ACHN (cell line): ENCODE data around the gene ZNF518B.

ENCODE experiments used
- DNase-seq: peaks from one replicate; pipeline ENCODE4 v3.0.0-alpha.2; 2015
- in situ Hi-C: cut with HindIII; loops from 2 replicates; pipeline ENCODE4 v1.10.0; 2017; ENCODE audit warnings: low sequenced_read_pairs, low pct_ligation_motif_present, low pct_unique_long_range_greater_than_20kb

The ZNF518B gene, protein sequence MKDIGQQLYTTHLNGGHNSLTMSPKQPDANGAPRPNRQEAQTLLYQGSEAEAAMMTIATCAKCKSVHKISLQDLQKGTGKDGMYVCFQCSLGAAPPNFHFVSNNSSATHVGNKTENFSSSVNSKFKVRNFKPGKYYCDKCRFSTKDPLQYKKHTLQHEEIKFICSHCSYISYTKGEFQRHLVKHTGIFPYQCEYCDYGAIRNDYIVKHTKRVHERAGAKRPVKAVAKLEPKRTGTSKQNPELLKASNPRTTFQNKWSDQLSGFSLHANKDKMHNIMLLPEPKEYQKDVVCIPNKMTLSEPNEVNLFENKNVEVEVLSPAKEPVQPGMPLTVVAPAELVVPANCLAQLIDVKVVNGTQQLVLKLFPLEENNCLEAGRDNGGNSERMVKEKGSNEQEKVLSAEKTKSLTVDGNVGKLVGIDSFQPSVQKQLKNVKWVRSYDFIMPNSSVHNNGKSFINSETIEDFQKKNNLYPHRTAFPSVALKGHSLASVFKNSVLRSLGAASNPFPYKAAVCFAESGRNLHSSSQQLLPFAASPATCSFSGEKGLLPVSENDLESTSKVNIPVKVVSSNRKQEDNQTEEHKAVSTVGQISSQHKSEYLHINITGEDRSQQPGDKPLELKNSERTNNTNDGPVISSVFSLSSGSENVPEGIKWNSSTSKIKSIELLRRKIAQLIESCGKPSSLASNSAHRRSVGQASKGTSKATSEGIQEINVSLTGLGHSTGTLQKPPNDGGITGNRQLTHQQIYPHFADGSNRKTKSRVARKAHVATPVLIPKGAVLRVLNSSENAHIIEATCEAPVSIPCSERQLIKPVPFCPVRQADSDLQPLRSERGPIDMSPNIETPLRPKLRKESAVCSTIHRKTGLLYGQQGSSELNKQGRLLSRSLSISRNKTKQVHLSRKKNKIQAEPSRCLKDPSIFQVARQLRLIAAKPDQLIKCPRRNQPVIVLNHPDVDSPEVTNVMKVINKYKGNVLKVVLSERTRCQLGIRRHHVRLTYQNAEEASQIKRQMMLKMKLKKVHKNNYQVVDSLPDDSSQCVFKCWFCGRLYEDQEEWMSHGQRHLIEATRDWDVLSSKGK

DNA sequence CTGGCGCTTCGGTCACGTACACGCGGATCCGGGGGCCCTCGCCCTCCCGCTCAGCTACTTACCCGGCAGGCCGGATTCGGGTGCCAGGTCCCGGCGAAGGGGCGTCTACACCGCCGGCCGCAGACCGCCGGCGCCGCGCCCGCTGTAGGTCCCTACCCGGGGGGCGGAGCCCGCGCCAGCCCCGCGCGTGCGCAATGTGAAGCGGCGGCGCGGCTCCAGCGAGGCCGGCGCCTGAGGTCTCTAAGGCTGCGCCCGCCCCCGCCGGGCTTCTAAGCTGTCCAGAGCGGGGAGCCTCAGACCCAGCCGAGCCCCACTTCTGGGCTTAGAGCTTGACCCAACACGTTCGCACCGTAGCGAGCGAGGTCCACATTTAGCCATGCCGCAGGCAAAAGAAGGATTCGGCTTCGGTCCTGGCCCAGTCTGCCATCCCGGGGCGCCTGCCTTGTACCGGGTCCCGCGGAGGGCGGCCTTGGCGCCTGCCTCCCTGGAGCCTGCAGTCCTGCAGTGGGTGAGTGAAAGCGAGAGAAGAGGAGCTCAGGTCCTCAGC is at the start of gene ZNF518B:
Gene ZNF518B, minus strand, starts transcription at position 172 of the 547 bp plus-strand sequence. CDS start 11,098 bp downstream, outside the sequence.
- no peak for DNase-seq
- in situ Hi-C loops, result no loop called here

- DNase-seq, result no peak
- in situ Hi-C loops, result no loop called here
Measured at GRCh38 chr4:10506077-10506476, 48.9 kb upstream of the ZNF518B start.

- DNase-seq, result no peak
- in situ Hi-C loops, result no loop called here
Measured at GRCh38 chr4:10504570-10505179, 47.4 kb upstream of the ZNF518B start.

DNA sequence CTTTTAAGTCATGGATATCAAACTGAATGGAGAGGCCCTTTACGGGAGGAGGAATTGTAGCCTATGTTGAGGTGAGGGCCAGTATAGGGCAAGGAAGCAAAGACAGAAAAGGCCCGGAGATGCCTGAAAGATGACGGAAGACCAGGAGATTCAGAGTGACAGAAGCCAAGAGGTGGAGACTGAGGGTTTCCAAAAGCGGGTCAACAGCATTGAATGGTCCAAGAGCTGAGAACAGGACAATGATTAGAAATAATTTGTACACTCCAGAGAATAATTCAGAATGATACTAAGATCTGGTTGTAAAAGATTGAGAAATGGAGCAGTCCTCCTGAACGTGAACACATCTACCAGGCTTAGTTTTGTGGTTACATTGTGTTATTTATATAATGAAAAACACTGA is 45.5 kb upstream of the ZNF518B start:
- in situ Hi-C loops, result no loop called here

GRCh38 chr4:10500776-10501175 is 43.5 kb upstream of the ZNF518B start:
- DNase-seq, result no peak
- in situ Hi-C loops, result no loop called here

More for the DNA sequence above, 45.5 kb upstream of the ZNF518B start:
- no peak for DNase-seq

- in situ Hi-C loops, result no loop called here
- DNase-seq, result no peak
Measured at GRCh38 chr4:10496200-10496599, 39.0 kb upstream of the ZNF518B start.

DNA sequence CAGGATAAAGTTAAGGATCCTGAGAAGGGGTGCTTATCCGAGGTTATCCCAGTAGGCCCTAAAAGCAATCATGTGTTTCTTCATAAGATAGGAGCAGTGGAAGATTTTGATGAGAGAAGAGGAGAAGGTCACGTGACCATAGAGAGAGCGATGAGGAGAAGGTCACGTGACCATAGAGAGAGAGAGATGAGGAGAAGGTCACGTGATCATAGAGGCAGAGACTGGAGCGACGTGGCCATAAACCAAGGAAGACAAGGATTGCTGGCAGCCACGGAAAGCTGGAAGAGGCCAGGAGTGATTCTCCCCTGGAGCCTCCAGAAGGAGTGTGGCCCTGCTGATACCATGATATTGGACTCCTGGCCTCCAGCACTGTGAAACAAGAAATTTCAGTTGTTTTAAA is 38.4 kb upstream of the ZNF518B start:
- no peak for DNase-seq
- in situ Hi-C loops, result no loop called here

DNA sequence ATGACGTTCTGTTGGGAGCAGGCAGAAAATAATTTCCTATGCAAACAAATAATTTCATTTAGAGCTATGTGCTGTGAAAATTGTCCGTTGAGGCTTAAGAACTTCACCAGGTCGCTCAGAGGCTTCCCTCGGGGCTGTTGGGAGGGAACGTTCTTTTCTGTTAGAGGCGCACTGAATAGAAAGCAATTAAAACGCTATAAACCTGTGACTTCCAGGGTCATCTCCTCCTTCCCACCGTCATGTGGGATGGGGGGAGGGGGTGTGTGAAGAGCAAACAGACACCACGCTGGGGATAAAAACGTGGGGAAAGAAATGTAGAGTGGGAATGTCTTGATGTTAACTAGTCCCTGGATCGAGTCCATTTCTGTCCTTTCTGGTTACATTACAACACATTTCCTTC is 35.2 kb upstream of the ZNF518B start:
- in situ Hi-C loops, result no loop called here
- DNase-seq, result no peak

- DNase-seq, result no peak
- in situ Hi-C loops, result no loop called here
Measured at GRCh38 chr4:10491401-10491800, 34.2 kb upstream of the ZNF518B start.

- no peak for DNase-seq
- in situ Hi-C loops, result no loop called here
Measured at GRCh38 chr4:10490996-10491395, 33.8 kb upstream of the ZNF518B start.

DNA sequence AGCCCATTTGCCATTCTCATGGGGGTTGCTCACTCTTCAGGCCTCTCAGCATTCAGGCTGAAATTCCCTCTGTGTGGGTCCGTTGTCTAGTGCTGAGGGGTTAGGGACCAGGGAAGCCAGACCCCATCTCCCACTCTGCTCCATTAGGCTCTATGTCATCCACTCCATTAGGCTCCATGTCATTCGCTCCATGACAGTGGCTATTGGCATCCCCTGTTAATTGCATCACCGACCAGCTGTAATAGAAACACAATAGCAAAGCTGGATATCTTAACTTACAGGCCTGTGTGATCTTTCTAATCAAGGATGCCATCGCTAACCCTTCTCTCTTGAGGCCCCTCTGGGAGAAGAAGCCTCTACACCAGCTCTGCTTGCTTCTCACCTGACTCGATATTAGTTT is 25.7 kb upstream of the ZNF518B start:
- no peak for DNase-seq
- in situ Hi-C loops, result no loop called here

- no peak for DNase-seq
- in situ Hi-C loops, result no loop called here
Measured at GRCh38 chr4:10480616-10481015, 23.4 kb upstream of the ZNF518B start.

GRCh38 chr4:10478621-10479020 is 21.4 kb upstream of the ZNF518B start:
- in situ Hi-C loops, result no loop called here
- DNase-seq, result no peak

DNA sequence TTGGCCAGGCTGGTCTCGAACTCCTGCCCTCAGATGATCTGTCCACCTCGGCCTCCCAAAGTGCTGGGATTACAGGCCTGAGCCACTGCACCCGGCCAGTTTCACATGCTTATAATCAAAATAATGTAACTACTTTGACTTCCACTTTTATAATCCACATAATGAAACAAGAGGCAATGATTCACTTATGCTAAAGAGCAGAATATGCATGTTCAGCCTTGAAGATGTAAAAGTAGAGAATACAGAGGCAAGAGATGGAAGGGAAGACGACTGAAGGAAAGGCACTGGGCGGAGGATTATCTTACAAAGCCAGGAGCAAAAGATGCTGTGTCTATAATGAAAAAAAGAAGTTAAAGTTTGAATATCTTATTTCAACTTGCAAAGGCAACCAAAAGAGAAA is 13.3 kb upstream of the ZNF518B start:
- in situ Hi-C loops, result no loop called here
- DNase-seq, result no peak

DNA sequence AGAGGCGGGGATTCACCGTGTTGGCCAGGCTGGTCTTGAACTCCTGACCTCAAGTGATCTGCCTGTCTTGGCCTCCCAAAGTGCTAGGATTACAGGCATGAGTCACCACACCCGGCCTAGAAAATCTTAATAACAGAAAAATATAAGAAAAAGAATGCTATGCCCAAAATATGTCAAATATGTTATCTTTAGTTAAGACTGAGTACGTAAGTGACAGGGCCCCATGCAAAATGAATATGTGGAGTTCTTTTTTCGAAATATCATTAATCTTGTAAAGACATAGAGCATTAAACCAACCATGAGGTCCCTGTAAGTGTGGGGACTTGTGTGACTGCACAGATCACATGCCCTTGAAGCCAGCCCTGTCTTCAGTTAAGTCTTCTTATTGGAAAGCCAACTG is 8.9 kb upstream of the ZNF518B start:
- in situ Hi-C loops, result no loop called here
- DNase-seq, result no peak

GRCh38 chr4:10462876-10463275 is 5.7 kb upstream of the ZNF518B start:
- in situ Hi-C loops, result no loop called here
- DNase-seq, result no peak

- in situ Hi-C loops, result no loop called here
- no peak for DNase-seq
Measured at GRCh38 chr4:10461850-10462400, 4.7 kb upstream of the ZNF518B start.

DNA sequence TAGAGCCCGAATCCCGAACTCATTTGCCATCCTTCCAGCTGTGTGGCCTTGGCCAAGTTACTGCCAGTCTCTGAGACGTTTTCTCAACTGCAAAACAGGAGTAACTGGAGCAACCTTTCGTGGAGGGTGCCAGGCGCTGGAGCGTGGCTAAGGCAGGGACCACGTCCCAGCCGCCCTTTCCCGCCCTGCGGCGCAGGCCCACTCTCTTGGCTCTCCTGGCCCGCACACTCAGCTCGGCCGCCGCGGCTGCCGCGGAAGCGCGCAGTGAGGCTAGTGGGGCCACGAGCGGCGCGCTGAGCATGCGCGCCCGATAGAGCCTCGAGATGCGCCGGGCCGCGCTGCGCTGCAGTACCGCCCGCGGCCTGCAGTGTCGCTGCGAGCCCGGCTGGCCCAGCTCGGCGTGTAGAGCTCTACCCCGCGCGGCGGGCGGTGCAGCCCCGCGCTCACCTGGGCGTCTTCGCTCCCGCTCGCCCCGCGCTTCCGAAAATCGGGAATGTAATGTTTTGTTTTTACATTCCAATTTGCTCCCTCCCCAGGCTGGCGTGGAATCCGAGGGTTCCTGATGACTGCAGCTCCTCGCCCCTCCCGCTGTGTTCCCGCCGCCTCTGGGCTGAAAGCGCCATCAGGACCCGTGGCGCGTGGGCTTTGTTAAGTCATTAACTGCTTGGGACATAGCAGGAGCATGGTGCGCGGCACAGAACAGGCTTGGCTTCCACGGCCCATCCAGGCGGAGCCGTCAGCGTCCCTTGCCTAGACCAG is 4.0 kb upstream of the ZNF518B start:
- DNase-seq, result no peak
- in situ Hi-C loops, result no loop called here
